Activated CD4-positive, alpha-beta T cell treated with anti-CD3 and anti-CD28 coated beads, Interleukin-2, amount 50 U/mL, for 4 hours (primary cell): ENCODE results near the gene ZNF823.
"Not testable (repeated sequence)": the region's sequence is repeated elsewhere in the genome, so short reads cannot be mapped to it uniquely, and the experiment has no call there.

Source experiments
- DNase-seq, 2 experiments: peaks; one replicate each; pipeline ENCODE4 v3.0.0-alpha.2; 2020

The ZNF823 gene

GRCh38 chr19:11738746-11739620, at the start of gene ZNF823:
Gene ZNF823 (minus strand): TSS chr19:11738946. CDS start chr19:11738819, 127 bp downstream.
- peak; percentile 96 for DNase-seq

DNA sequence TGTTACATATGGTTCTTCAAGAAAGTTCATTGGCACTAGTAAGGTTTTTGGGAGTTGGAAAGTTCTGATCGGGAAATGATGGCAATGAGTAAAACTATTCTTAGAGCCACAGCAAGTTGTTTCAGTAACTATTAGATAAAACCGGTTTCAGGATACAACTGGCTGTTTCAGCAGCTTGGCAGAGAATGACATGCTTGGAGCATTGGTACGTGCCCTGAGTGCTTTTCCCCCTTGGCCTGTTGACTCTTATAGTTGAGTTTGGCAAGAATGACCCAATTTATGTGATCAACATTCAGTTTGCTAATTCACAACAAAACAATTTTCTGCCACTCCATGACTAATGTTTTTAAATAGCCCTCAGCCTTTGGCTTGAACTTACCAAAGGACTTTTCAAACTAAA, 48.8 kb upstream of the ZNF823 start:
- no peak for DNase-seq

DNA sequence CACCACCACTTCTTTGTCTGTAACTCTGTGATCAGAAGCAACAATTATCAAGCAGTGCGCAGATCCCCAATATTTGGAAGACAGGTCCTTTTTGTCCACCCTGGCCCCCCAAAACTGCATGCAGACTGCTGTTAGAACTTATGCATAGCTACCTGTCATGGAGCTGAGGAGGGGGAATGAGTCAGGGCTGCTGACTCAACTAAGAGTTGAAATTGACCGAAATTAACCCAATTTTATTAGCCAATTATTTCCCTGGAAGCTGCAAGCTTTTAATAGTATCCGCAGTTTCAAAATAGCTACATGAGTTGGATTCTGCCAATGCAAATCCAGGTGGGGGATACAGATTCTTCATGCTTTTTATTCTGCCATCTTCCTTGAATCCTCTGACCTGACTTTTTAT, 45.6 kb upstream of the ZNF823 start:
- DNase-seq, result no peak

DNA sequence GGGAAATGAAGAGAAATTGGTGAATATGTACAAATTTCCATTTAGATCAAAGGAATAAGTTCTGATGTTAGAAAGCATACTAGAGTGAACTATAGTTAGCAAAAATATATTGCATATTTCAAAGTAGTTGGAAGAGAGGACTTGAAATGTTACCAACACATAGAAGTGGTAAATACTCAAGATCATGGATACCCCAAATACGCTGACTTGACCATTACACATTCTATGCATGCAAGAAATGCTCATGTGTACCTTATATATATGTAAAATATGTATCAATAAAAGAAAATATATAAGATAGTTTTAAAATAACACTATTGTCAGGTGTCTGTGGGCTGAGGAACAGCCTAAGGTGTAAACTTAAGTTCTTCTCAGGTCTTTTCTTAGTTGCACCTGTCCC, 45.0 kb upstream of the ZNF823 start:
- DNase-seq, result no peak

DNA sequence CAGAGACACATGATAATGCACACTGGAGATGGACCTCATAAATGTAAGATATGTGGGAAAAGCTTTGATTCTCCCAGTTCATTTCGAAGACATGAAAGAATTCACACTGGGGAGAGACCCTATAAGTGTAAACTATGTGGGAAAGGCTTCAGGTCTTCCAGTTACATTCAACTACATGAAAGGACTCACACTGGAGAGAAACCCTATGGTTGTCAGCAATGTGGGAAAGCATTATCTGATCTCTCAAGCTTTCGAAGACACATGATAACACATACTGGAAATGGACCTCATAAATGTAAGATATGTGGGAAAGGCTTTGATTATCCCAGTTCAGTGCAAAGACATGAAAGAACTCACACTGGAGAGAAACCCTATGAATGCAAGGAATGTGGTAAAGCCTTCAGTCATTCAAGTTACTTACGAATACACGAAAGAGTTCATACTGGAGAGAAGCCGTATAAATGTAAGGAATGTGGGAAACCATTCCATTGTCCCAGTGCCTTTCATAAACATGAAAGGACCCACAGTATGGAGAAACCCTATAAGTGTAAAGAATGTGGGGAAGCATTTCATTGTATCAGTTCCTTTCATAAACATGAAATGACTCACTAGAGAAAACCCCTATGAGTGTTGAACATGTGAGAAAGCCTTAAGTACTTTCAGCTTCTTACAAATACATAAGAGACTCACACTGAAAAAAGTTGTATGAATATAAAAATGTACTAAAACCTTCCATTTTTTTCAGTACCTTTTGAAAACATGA, 42.7 kb upstream of the ZNF823 start:
- DNase-seq, result no peak

GRCh38 chr19:11780431-11781020, 41.8 kb upstream of the ZNF823 start:
- DNase-seq, result no peak

GRCh38 chr19:11776669-11777068, 37.9 kb upstream of the ZNF823 start:
- DNase-seq, result not testable (repeated sequence)

- not testable (repeated sequence) for DNase-seq
These were observed 32.8 kb upstream of the ZNF823 start for GRCh38 chr19:11771520-11771919.

GRCh38 chr19:11769995-11770394, 31.2 kb upstream of the ZNF823 start:
- no peak for DNase-seq

- DNase-seq, result peak in 1 of 2 experiments; percentile 2
These were observed 28.9 kb upstream of the ZNF823 start for GRCh38 chr19:11767633-11768133.

DNA sequence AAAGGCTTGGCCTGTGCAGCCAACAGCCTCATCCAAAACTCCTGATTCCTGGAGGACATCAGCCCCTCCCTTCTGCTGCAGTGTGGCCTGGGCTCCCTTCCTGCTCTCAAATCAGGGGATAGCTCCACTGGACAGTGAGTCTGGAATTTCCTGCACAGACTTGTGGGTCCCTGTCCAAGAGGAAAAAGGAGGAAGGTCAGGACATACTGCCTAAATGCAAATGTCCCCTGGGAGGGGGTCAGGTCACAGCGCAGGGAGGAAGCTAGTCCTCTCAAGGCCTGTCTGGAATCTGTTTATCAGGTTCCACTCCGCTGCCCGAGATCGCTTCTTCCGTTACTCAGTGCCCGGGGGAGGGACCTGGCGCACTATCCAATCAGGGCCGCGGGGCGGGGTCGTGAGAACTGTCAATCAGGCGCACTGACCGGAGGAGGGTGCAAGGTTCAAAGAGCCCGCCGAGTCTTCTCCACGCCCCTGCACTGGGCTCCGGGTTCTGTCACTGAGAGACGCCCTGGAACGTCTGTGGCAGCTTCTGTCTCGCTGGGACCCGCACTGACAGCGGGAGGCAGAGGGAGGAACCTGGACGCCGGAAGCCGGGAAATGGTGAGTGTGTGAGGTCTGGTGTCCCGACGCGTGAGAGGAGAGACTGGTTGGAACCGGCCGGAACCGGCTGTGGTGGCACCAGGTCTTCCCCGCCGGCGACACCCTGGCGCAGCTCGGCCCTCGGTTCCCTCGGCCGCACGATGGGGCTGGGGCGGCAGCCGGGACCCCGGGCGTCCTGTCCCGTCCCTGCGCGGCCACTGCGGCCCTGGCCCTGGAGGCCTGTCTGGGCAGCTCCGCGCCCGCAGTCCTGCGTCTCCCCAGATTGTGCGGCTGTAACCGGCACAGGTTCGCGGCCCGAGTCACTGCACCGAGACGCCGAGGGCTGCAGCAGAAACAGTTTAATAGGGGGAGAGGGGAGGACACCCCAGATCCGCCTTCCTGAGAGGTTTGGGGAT, 28.1 kb upstream of the ZNF823 start, which contains the start of gene ZNF441:
ZNF441 (plus strand) TSS at position 404 of the 995 bp plus-strand sequence; CDS start at position 598, 194 bp downstream.
- DNase-seq, result peak; percentile 87 to 88

DNA sequence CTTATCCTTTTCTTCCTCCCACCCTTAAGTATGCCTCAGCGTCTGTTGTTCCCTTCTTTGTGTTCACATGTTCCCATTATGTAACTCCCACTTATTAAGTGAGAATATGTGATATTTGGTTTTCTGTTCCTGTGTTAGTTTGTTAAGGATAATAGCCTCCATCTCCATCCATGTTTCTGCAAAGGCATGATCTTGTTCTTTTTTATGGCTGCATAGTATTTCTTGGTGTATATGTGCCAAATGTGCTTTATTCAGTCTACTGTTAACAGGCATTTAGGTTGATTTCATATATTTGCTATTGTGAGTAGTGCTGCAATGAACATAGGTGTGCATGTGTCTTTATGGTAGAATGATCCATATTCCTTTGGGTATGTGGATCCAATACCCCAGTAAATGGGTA, 24.9 kb upstream of the ZNF823 start:
- DNase-seq, result no peak

DNA sequence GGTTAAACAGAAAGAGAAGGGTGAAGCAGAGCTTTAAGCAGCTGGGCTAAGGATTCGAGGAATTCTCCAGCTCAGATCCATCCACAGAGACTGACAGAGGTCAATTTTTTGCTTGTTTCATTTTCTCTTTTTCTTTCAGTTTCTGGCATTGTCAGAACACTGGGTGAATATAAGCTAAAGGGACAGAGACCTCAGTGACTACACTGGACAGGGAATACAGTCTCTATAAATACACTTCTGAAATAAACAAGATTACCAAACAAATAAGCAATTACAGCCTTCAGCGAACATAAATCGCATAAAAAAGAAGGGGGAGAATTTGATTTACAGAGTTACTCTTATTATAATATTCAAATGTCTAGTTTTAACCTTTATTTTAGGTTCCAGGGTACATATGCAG, 24.4 kb upstream of the ZNF823 start:
- no peak for DNase-seq

GRCh38 chr19:11759805-11760204, 21.1 kb upstream of the ZNF823 start:
- DNase-seq, result no peak

DNA sequence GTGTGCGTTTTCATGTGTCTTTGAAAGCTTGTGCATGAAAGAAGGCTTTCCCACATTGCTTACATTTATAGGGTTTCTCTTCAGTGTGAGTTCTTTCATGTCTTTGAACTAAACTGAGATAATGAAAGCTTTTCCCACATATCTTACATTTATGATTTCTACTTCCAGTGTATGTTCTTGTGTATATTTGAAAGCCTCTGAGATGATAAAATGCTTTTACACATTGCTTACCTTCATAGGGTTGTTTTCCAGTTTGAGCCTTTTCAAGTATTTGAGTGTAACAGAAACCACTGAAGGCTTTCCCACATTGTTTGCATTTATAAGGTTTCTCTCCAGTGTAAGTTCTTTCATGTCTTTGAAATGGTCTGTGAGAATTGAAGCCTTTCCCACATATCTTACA, 18.2 kb upstream of the ZNF823 start:
- DNase-seq, result no peak

GRCh38 chr19:11754663-11755062, 15.9 kb upstream of the ZNF823 start:
- DNase-seq, result no peak

DNA sequence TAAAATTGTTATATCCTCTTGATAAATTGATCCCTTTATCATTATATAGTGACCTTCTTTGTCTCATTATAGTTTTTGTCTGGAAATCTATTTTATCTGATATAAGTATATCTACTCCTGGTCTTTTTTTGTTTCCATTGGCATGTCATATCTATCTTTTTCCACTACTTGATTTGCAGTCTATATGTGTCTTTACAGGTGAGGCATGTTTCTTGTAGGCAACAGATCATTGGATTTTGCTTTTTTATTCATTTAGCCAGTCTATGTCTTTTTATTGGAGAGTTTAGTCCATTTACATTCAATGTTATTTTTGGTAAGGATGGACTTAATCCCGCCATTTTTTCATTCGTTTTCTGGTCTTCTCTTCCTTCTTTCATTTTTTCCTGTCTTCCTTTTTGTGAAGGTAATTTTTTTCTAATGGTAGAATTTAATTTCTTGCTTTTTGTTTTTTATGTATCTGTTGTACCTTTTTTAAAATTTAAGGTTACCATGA, 13.5 kb upstream of the ZNF823 start:
- DNase-seq, result no peak

GRCh38 chr19:11749751-11750150, 11.0 kb upstream of the ZNF823 start:
- no peak for DNase-seq

- no peak for DNase-seq
These were observed 8.5 kb upstream of the ZNF823 start for GRCh38 chr19:11747277-11747676.

DNA sequence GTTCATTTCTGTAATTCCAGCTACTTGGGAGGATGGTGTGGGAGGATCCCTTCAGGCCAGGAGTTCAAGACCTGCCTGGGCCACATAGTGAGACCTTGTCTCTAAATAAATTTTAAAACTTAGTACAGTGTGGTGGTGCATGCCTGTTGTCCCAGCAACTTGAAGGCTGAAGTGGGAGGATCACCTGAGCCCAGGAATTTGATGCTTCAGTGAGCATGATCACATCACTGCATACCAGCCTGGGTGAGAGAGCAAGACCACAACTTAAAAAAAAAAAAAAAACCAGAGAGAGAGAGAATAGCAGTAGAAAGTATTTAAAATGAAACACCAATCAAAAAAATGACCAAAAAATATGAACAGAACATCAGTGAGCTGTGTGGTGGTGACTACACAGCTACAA, 7.1 kb upstream of the ZNF823 start:
- no peak for DNase-seq

DNA sequence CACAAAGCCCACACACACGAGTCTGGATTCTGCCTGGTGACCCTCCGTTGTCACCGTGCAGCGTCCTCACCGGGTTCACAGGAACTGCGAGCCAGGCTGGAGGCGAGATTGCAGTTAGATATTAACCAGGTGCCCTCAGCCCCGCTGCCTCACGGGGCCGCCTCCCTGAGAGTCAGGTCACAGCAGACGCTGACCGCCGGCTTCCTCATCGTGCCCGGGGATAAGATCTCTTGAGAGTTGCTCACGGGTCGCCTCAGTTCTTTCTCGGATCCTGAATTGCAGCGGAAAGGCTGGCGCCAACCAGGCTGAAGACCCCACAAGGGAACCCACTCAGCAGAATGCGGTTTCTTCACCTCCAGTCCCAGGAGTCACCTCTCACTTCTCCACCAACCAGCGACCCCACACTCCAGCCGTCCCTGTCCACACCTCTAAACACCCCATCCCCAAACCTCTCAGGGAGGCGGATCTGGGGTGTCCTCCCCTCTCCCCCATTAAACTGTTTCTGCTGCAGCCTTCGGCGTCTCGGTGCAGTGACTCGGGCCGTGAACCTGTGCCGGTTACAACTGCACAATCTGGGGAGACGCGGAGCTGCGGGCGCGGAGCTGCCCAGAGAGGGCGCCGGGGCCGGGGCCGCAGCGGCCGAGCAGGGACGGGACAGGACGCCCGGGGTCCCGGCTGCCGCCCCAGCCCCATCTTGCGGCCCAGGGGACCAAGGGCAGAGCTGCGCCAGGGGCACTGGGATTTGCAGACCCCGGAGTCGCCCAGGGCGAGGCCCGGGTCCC, 591 bp downstream of the ZNF823 start:
- no peak for DNase-seq
